ENCODE measurements around the gene MPG. TPM values are rescaled to one million over a fixed set of nuclear protein-coding genes. Genes with fewer than 3 reads are reported as not detected.
"Not testable (repeated sequence)": the region's sequence is repeated elsewhere in the genome, so short reads cannot be mapped to it uniquely, and the experiment has no call there.

Gene MPG
- total RNA-seq, 4 donors from 2014 or later, result 46.8 to 94.4 (median 70.9) TPM

GRCh38 chr16:120756-121155 lies 42.7 kb downstream of the MPG start:
- Histone ChIP-seq H3K4me3 (no peak overlapping the region), H3K27ac (no peak overlapping the region), H3K36me3 (peaks cover 17% of the 10 kb centered on the region), H3K4me1 (no peaks in the 10 kb centered on the region), H3K27me3 (no peaks in the 10 kb centered on the region), H3K9me3 (no peaks in the 10 kb centered on the region)
- no peak for TF ChIP-seq POLR2AphosphoS5 (IDR thresholded peaks at IDR 0.05)
- TF ChIP-seq EP300 (IDR thresholded peaks at IDR 0.05), result no peak
- no peak for TF ChIP-seq CTCF (IDR thresholded peaks at IDR 0.05)
- TF ChIP-seq POLR2A (IDR thresholded peaks at IDR 0.05), result no peak
- WGBS, result 94% methylated on average over 2 of the region's 2 CpGs
- no peak for DNase-seq (ENCODE audit: low spot score in 2 of 2)

- no peak for TF ChIP-seq POLR2A (IDR thresholded peaks at IDR 0.05)
- no peak for TF ChIP-seq EP300 (IDR thresholded peaks at IDR 0.05)
- TF ChIP-seq POLR2AphosphoS5 (IDR thresholded peaks at IDR 0.05), result no peak
- no peak for TF ChIP-seq CTCF (IDR thresholded peaks at IDR 0.05)
- Histone ChIP-seq H3K27ac (no peak overlapping the region), H3K36me3 (peaks cover 6% of the 10 kb centered on the region), H3K9me3 (no peaks in the 10 kb centered on the region), H3K27me3 (no peaks in the 10 kb centered on the region), H3K4me3 (no peak overlapping the region), H3K4me1 (no peaks in the 10 kb centered on the region)
- WGBS, result 85% methylated on average over 1 of the region's 1 CpG
- no peak for DNase-seq (ENCODE audit: low spot score in 2 of 2)
These were observed 44.3 kb downstream of the MPG start for GRCh38 chr16:122361-122760.

- DNase-seq (ENCODE audit: low spot score in 2 of 2); H3K27me3 ChIP-seq: not testable (repeated sequence)
- 81% methylated on average over 13 of the region's 19 CpGs for WGBS
These were observed 45.7 kb downstream of the MPG start for GRCh38 chr16:123558-124350.

GRCh38 chr16:125011-125410 lies 47.0 kb downstream of the MPG start:
- 84% methylated on average over 3 of the region's 3 CpGs for WGBS
- Histone ChIP-seq H3K9me3 (no peaks in the 10 kb centered on the region), H3K27ac (no peak overlapping the region), H3K4me3 (no peak overlapping the region), H3K4me1 (no peaks in the 10 kb centered on the region), H3K27me3 (no peaks in the 10 kb centered on the region), H3K36me3 (peaks cover 6% of the 10 kb centered on the region)
- TF ChIP-seq POLR2AphosphoS5 (IDR thresholded peaks at IDR 0.05) (no peak), CTCF (IDR thresholded peaks at IDR 0.05) (no peak), POLR2A (IDR thresholded peaks at IDR 0.05) (no peak), EP300 (IDR thresholded peaks at IDR 0.05) (no peak)
- DNase-seq (ENCODE audit: low spot score in 2 of 2), result no peak

More at GRCh38 chr16:123558-124350, 45.7 kb downstream of the MPG start:
- H3K4me3 ChIP-seq, H3K27ac ChIP-seq, H3K4me1 ChIP-seq, H3K9me3 ChIP-seq, H3K36me3 ChIP-seq: not testable (repeated sequence)

GRCh38 chr16:129075-129474 lies 51.0 kb downstream of the MPG start:
- 95% methylated on average over 2 of the region's 2 CpGs for WGBS
- H3K4me3 ChIP-seq, result no peak overlapping the region
- H3K27me3 ChIP-seq, result no peaks in the 10 kb centered on the region
- no peak for DNase-seq (ENCODE audit: low spot score in 2 of 2)
- no peak overlapping the region for H3K27ac ChIP-seq
- H3K36me3 ChIP-seq, result peaks cover 6% of the 10 kb centered on the region
- no peaks in the 10 kb centered on the region for H3K9me3 ChIP-seq
- no peaks in the 10 kb centered on the region for H3K4me1 ChIP-seq
- TF ChIP-seq POLR2AphosphoS5 (IDR thresholded peaks at IDR 0.05) (no peak), EP300 (IDR thresholded peaks at IDR 0.05) (no peak), CTCF (IDR thresholded peaks at IDR 0.05) (no peak)
